Breast epithelium (tissue), 4 donors: ENCODE results near the gene AMOTL1. TPM values are rescaled to one million over a fixed set of nuclear protein-coding genes. Genes with fewer than 3 reads are reported as not detected.

Experiments used
- DNase-seq, 2 donors: peaks; one replicate each; pipeline ENCODE4 v3.0.0-alpha.2; 2019; ENCODE audit warnings: low spot score in 2 of 2
- H3K27ac ChIP-seq, 2 donors: fragments of 200-600 bp; sonication (generic) in 1 of 2; one replicate each; pipeline ENCODE4 v1.5.1; 2016 to 2019; ENCODE audit warnings: mild to moderate bottlenecking in 1 of 2
- H3K27me3 ChIP-seq, 2 donors: fragments of 200-600 bp; sonication (generic) in 1 of 2; one replicate each; pipeline versions ENCODE4 v1.5.1 to v1.6.0; 2017 to 2019; ENCODE audit warnings: control low read depth in 1 of 2, mild to moderate bottlenecking in 1 of 2
- H3K36me3 ChIP-seq: fragments of 200-600 bp; one replicate; pipeline ENCODE4 v1.5.1; 2019
- H3K4me1 ChIP-seq, 2 donors: fragments of 200-600 bp; sonication (generic); one replicate each; pipeline ENCODE4 v1.5.1; 2016 to 2019; ENCODE audit warnings: control low read depth in 1 of 2
- H3K4me3 ChIP-seq, 3 donors: fragments of 200-600 bp; sonication (generic); 1 replicate in 2 of 3; 2 replicates in 1 of 3; pipeline ENCODE4 v1.5.1; 2016 to 2019; ENCODE audit warnings: mild to moderate bottlenecking in 3 of 3, moderate library complexity in 2 of 3
- H3K9me3 ChIP-seq, 2 donors: fragments of 200-600 bp; sonication (generic) in 1 of 2; one replicate each; pipeline ENCODE4 v1.5.1; 2016 to 2019; ENCODE audit warnings: control low read depth in 1 of 2
- POLR2A ChIP-seq: fragments of 450-650 bp; IDR thresholded peaks from one replicate; pipeline ENCODE4 v1.6.1; 2016; ENCODE audit warnings: antibody characterized with exemption, mild to moderate bottlenecking, moderate library complexity
- POLR2AphosphoS5 ChIP-seq, 3 donors: sonication (generic); formaldehyde crosslinking; IDR thresholded peaks; one replicate each; pipeline ENCODE4 v1.6.1; 2017; ENCODE audit warnings: antibody characterized with exemption in 3 of 3
- intact Hi-C: fragments of 100-400 bp; cut with DNase I; formaldehyde crosslinking; loops from one replicate; pipeline ENCODE4 v1.15.1; 2023; ENCODE audit warnings: low total_unique reads
- total RNA-seq, 3 donors: library from RNA; depleted of rRNA; stranded (reverse); fragments of >200 nt; gene quantifications; one replicate each; pipeline ENCODE4 v1.1.0, GENCODE V29; 2016
- TF ChIP-seq, protein P1 (sequence below), 3 donors: fragments of 450-650 bp; IDR thresholded peaks; one replicate each; pipeline ENCODE4 v1.5.1; 2016 to 2017; ENCODE audit warnings: antibody characterized with exemption in 3 of 3, mild to moderate bottlenecking in 3 of 3, moderate library complexity in 3 of 3

The AMOTL1 gene
- total RNA-seq, 3 donors from 2014 or later: 35.5 to 41.4 (median 39.0) TPM

DNA sequence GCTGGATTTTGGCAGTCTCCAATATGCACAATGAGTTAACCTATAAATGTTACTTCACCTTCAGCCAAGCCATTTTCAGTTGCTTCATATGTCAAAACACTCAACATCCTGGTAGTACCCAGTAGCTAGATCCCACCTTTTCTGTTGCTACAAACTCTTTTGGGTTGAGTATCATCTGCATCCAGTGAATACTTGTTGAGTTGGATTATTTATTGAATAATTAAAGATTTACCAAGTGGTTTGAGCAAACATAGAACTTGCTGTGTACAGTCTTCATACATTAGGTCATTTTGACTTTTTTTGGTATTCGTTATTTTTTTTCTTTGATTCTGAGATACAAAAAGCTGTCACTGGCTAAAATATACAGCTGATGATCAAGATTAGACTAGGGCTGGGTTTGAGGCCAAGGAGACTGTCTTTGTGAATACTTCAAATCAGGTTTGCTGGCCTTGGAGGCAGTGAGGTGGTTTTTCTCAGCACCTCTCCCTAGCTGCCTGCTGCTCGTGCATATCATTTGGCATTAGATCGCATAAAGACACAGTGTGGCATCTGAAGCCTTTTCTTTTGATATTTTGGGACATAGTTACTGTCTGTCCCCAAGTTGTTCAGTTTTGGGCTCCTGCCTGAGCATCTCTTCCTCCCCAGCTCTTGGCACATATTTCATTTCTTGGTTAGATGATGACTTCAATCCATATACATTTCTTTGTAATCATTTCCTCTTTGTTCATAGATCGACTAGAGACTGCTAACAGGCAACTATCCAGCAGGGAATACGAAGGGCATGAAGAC, 62.8 kb downstream of the AMOTL1 start:
- H3K27ac ChIP-seq: no peak overlapping the region
- H3K9me3 ChIP-seq: no peaks in the 10 kb centered on the region
- H3K27me3 ChIP-seq: no peaks in the 10 kb centered on the region
- no peak for TF ChIP-seq POLR2A
- TF ChIP-seq, protein P1, sequence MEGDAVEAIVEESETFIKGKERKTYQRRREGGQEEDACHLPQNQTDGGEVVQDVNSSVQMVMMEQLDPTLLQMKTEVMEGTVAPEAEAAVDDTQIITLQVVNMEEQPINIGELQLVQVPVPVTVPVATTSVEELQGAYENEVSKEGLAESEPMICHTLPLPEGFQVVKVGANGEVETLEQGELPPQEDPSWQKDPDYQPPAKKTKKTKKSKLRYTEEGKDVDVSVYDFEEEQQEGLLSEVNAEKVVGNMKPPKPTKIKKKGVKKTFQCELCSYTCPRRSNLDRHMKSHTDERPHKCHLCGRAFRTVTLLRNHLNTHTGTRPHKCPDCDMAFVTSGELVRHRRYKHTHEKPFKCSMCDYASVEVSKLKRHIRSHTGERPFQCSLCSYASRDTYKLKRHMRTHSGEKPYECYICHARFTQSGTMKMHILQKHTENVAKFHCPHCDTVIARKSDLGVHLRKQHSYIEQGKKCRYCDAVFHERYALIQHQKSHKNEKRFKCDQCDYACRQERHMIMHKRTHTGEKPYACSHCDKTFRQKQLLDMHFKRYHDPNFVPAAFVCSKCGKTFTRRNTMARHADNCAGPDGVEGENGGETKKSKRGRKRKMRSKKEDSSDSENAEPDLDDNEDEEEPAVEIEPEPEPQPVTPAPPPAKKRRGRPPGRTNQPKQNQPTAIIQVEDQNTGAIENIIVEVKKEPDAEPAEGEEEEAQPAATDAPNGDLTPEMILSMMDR (IDR thresholded peaks at IDR 0.05): no peak
- TF ChIP-seq POLR2AphosphoS5 (IDR thresholded peaks at IDR 0.05): no peak
- H3K4me1 ChIP-seq: no peaks in the 10 kb centered on the region
- H3K4me3 ChIP-seq: no peak overlapping the region
- DNase-seq: no peak
- H3K36me3 ChIP-seq: no peaks in the 10 kb centered on the region
- intact Hi-C loops: no loop called here

DNA sequence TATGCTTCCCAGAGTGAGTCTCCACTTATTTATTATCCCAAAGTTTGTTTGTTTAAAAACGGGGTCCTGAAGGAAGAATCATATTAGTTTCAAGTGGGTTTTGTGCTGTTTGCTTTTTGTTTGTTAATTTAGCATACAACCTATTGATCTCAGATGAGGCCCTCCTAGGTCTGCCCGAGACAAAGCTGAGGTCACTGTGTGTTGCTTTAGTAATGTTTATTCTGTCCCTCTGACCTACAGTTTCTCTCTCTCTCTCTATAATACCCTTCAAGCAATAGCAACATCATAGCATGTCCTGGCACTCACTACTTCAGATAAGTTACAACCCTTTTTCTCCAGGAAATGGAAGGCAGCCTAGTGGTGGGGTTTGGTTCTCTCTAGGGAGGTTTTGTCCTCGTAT, 63.4 kb downstream of the AMOTL1 start:
- no peak overlapping the region for H3K4me3 ChIP-seq
- no peak for DNase-seq
- H3K27ac ChIP-seq: no peak overlapping the region
- TF ChIP-seq POLR2AphosphoS5 (IDR thresholded peaks at IDR 0.05): no peak
- TF ChIP-seq, protein P1 (IDR thresholded peaks at IDR 0.05): no peak
- intact Hi-C loops: no loop called here
- H3K4me1 ChIP-seq: no peaks in the 10 kb centered on the region
- H3K27me3 ChIP-seq: no peaks in the 10 kb centered on the region
- H3K36me3 ChIP-seq: no peaks in the 10 kb centered on the region
- H3K9me3 ChIP-seq: no peaks in the 10 kb centered on the region

DNA sequence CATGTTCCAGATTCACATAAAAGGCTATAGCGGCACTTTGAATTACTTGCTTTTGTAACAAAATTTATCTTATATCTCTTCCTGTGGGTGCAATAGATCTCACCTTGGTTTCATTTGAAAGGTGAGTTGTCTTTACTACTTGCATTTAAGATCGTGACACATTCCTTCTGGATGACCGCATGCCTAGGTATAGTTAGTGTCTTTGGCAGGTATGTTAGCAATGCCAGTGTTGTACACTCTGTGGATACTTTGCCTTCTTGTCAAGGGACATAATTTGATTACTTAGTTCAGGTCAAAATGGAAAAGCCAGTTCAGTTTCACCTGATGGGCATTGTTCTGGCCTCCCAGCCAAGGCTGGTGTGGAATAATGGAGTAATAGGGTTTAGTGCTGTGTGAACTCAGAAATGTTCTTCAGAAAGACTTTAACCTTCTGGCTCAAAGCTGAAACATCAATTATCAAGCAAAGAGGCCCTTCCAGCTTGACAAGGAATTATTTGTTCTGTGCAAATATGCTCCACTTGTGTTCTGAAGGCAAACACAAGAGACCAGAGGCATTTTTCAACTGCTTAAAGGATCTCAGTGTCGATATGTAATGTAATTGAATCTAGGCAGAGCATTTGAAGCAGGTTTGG, 64.6 kb downstream of the AMOTL1 start:
- no peaks in the 10 kb centered on the region for H3K4me1 ChIP-seq
- H3K9me3 ChIP-seq: no peaks in the 10 kb centered on the region
- TF ChIP-seq POLR2AphosphoS5 (IDR thresholded peaks at IDR 0.05): no peak
- no peak for TF ChIP-seq POLR2A
- TF ChIP-seq, protein P1 (IDR thresholded peaks at IDR 0.05): no peak
- H3K4me3 ChIP-seq: no peak overlapping the region
- intact Hi-C loops: no loop called here
- no peaks in the 10 kb centered on the region for H3K36me3 ChIP-seq
- H3K27ac ChIP-seq: no peak overlapping the region
- no peak for DNase-seq
- no peaks in the 10 kb centered on the region for H3K27me3 ChIP-seq

DNA sequence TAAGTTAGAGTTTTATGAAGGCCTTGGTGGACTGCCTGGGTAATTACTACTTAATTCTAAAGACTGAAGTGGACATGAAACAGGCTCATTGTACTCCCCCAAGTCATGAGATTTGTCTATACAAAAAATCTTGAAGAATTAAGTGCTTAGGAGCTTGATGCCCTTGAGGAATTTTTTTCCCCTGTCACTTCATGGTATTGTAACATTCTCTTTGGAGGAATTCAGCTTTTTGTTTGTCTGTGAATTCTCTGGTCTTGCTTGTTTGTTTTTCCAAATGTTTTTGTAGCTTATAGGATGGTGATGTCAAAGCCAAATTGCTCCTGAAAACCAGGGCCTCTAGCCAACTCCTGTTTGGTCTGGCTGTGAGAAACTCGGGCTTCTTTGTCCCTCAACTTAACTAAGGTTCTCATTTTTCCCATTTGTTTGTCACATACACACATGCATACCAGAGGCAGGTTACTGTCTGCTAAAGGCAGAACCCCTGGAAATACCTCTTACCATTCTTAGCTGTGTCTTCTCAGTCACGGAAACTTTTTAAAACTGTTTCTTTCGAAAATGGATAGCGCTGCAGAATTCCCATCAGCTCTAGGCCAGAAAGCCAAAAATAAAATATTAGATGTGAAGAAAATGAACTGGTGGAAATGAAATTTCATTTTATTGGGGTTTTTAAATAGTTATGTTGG, 66.9 kb downstream of the AMOTL1 start:
- no peak for DNase-seq
- Histone ChIP-seq H3K4me1 (no peaks in the 10 kb centered on the region), H3K27me3 (no peaks in the 10 kb centered on the region), H3K4me3 (no peak overlapping the region), H3K27ac (no peak overlapping the region), H3K36me3 (no peaks in the 10 kb centered on the region), H3K9me3 (no peaks in the 10 kb centered on the region)
- TF ChIP-seq POLR2AphosphoS5 (IDR thresholded peaks at IDR 0.05) (no peak), POLR2A (no peak)
- TF ChIP-seq, protein P1 (IDR thresholded peaks at IDR 0.05): no peak
- intact Hi-C loops: no loop called here

DNA sequence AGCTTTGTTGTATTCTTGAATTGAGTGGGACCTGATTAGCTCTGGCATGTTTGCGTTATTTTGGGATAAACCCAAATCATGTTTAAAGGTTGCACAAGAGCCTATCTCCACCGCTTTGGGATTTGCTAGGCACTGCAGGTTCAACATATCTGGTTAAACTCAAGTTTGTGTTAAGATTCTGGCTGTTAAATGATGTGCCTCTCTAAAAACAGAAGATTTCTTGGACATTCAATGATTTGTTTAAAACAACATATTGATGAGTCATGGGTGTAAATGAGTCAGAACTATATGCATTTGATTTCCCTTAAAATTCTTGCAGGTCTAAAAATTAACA, 67.4 kb downstream of the AMOTL1 start:
- no peaks in the 10 kb centered on the region for H3K27me3 ChIP-seq
- H3K27ac ChIP-seq: no peak overlapping the region
- no peaks in the 10 kb centered on the region for H3K9me3 ChIP-seq
- H3K36me3 ChIP-seq: no peaks in the 10 kb centered on the region
- TF ChIP-seq, protein P1 (IDR thresholded peaks at IDR 0.05): no peak
- TF ChIP-seq POLR2AphosphoS5 (IDR thresholded peaks at IDR 0.05) (no peak), POLR2A (no peak)
- no peak overlapping the region for H3K4me3 ChIP-seq
- no peak for DNase-seq
- intact Hi-C loops: no loop called here
- H3K4me1 ChIP-seq: no peaks in the 10 kb centered on the region
